Cardiac fibroblast (primary cell): ENCODE measurements around the gene MAN2A2.

Source experiments
- DNase-seq, 2 donors: peaks; one replicate each; pipeline versions ENCODE4 v3.0.0 to v3.0.0-alpha.2; 2010; ENCODE audit warnings: low read depth in 2 of 2
- H3K4me3 ChIP-seq, 2 donors: replicated peaks in 1 of 2; 1 replicate in 1 of 2; 2 replicates in 1 of 2; pipeline ENCODE4 v1.5.1; 2011; ENCODE audit warnings: low read depth in 2 of 2, low read length in 2 of 2, mild to moderate bottlenecking in 2 of 2, moderate library complexity in 1 of 2
- CTCF ChIP-seq: IDR thresholded peaks from one replicate; pipeline ENCODE4 v1.5.1; 2011; ENCODE audit warnings: low read depth, mild to moderate bottlenecking, low read length, inconsistent platforms

MAN2A2 gene

GRCh38 chr15:90957791-90958190 lies 54.7 kb downstream of the MAN2A2 start:
- peak overlapping the region in 1 of 2 donors; percentile 39 for H3K4me3 ChIP-seq
- DNase-seq: no peak
- TF ChIP-seq CTCF: no peak

- TF ChIP-seq CTCF: no peak
- no peak for DNase-seq
- no peak overlapping the region for H3K4me3 ChIP-seq
Measured at GRCh38 chr15:90959028-90959595, 56.0 kb downstream of the MAN2A2 start.

GRCh38 chr15:90959894-90960293 lies 56.8 kb downstream of the MAN2A2 start:
- no peak for TF ChIP-seq CTCF
- no peak overlapping the region for H3K4me3 ChIP-seq
- DNase-seq: peak in 1 of 2 donors; percentile 46

- no peak for TF ChIP-seq CTCF
- no peak overlapping the region for H3K4me3 ChIP-seq
- no peak for DNase-seq
Measured at GRCh38 chr15:90960298-90961091, 57.4 kb downstream of the MAN2A2 start.

- DNase-seq: no peak
- H3K4me3 ChIP-seq: no peak overlapping the region
- TF ChIP-seq CTCF: no peak
Measured at GRCh38 chr15:90962021-90962420, 58.9 kb downstream of the MAN2A2 start.

- TF ChIP-seq CTCF: no peak
- no peak overlapping the region for H3K4me3 ChIP-seq
Measured at GRCh38 chr15:90966262-90966661, 63.2 kb downstream of the MAN2A2 start.

GRCh38 chr15:90967206-90967605 lies 64.1 kb downstream of the MAN2A2 start:
- TF ChIP-seq CTCF: no peak
- DNase-seq: no peak
- H3K4me3 ChIP-seq: no peak overlapping the region

More at GRCh38 chr15:90966262-90966661, 63.2 kb downstream of the MAN2A2 start:
- no peak for DNase-seq
